H1 (cell line): ENCODE data around the gene HIVEP3. TPM values are rescaled to one million over a fixed set of nuclear protein-coding genes. Genes with fewer than 3 reads are reported as not detected.

ENCODE experiments used
- CTCF ChIA-PET: fragments of 300-600 bp; sonication (Branson Sonifier 250); formaldehyde crosslinking; loops from one replicate; lab custom pipeline; 2021; ENCODE audit not compliant: partially characterized antibody; lab: Charles Lee
- POLR2A ChIA-PET: fragments of 300-600 bp; sonication (Branson Sonifier 250); formaldehyde crosslinking; loops from one replicate; lab custom pipeline; 2021; ENCODE audit warnings: inconsistent platforms; ENCODE audit not compliant: partially characterized antibody; lab: Charles Lee
- DNase-seq, 2 experiments: peaks; one replicate each; pipeline versions ENCODE4 v3.0.0 to v3.0.0-alpha.2; 2010 to 2022; ENCODE audit warnings: low spot score in 2 of 2, low read depth in 1 of 2, mixed read lengths in 1 of 2
- FAIRE-seq: peaks from 2 replicates; lab custom pipeline; 2011; peaks lifted over from hg19 to GRCh38; lab: Jason Lieb, UNC
- H2AFZ ChIP-seq: 2 replicates; pipeline ENCODE4 v1.8.1; 2012; ENCODE audit warnings: low read length, inconsistent platforms
- H2AK5ac ChIP-seq: 2 replicates; pipeline ENCODE4 v1.6.1; 2013; ENCODE audit warnings: low read depth, low read length
- H2BK120ac ChIP-seq: replicated peaks from 2 replicates; pipeline ENCODE3; 2013; ENCODE audit warnings: low read depth, low read length, inconsistent platforms
- H2BK12ac ChIP-seq: 2 replicates; pipeline ENCODE4 v1.6.1; 2013; ENCODE audit warnings: low read depth, low read length
- H2BK15ac ChIP-seq: 2 replicates; pipeline ENCODE4 v1.6.1; 2013; ENCODE audit warnings: low read length
- H2BK20ac ChIP-seq: 2 replicates; pipeline ENCODE4 v1.6.1; 2013; ENCODE audit warnings: low read length
- H2BK5ac ChIP-seq: 2 replicates; pipeline ENCODE4 v1.6.1; 2013; ENCODE audit warnings: low read depth, low read length
- H3K14ac ChIP-seq: 2 replicates; pipeline ENCODE4 v1.6.1; 2013; ENCODE audit warnings: inconsistent platforms; ENCODE audit not compliant: insufficient read length
- H3K18ac ChIP-seq: 2 replicates; pipeline ENCODE4 v1.6.1; 2013; ENCODE audit warnings: low read length; ENCODE audit errors: extremely low read depth
- H3K23ac ChIP-seq: 2 replicates; pipeline ENCODE4 v1.6.1; 2013; ENCODE audit warnings: inconsistent platforms; ENCODE audit not compliant: insufficient read length
- H3K23me2 ChIP-seq: 2 replicates; pipeline ENCODE4 v1.6.1; 2013; ENCODE audit warnings: low read depth, low read length
- H3K27ac ChIP-seq: 2 replicates; pipeline ENCODE4 v1.6.1; 2011; ENCODE audit warnings: low read depth, low read length, inconsistent platforms
- H3K27me3 ChIP-seq, 4 experiments: replicated peaks in 1 of 4; 1 replicate in 1 of 4; 2 replicates in 3 of 4; pipeline versions ENCODE4 v1.6.1 to v1.8.1; 2011 to 2013; ENCODE audit warnings: low read length in 3 of 4, mild to moderate bottlenecking in 3 of 4, inconsistent platforms in 2 of 4, mixed read lengths in 2 of 4, moderate library complexity in 1 of 4; ENCODE audit not compliant: control insufficient read depth in 3 of 4, insufficient read depth in 3 of 4; ENCODE audit errors: extremely low read depth in 1 of 4
- H3K36me3 ChIP-seq, 4 experiments: 2 replicates each; pipeline versions ENCODE4 v1.6.1 to v1.8.1; 2011 to 2013; ENCODE audit warnings: mild to moderate bottlenecking in 4 of 4, low read length in 3 of 4, moderate library complexity in 2 of 4, control low read depth in 1 of 4, inconsistent platforms in 1 of 4; ENCODE audit not compliant: insufficient read depth in 4 of 4, control insufficient read depth in 2 of 4
- H3K4ac ChIP-seq: replicated peaks from 2 replicates; pipeline ENCODE3; 2013; ENCODE audit warnings: low read length, low read depth, mixed read lengths, inconsistent platforms; ENCODE audit not compliant: insufficient read length
- H3K4me1 ChIP-seq, 4 experiments: replicated peaks in 1 of 4; 1 replicate in 1 of 4; 2 replicates in 3 of 4; pipeline versions ENCODE4 v1.6.1 to v1.8.1; 2011 to 2013; ENCODE audit warnings: low read length in 3 of 4, inconsistent platforms in 2 of 4, mixed read lengths in 1 of 4; ENCODE audit not compliant: insufficient read depth in 4 of 4, control insufficient read depth in 3 of 4
- H3K4me2 ChIP-seq, 2 experiments: 2 replicates each; pipeline versions ENCODE4 v1.6.1 to v1.8.1; 2011 to 2013; ENCODE audit warnings: low read depth in 2 of 2, low read length in 2 of 2, control low read depth in 1 of 2, inconsistent platforms in 1 of 2, mild to moderate bottlenecking in 1 of 2; ENCODE audit not compliant: insufficient read depth in 1 of 2
- H3K4me3 ChIP-seq, 4 experiments: fragments of 200-600, 300-600 bp in 1 of 4; sonication (generic), shearing (Covaris generic), sonication (Bioruptor Twin) in 1 of 4; 2 replicates each; pipeline versions ENCODE4 v1.5.1 to v1.8.1; 2011 to 2016; ENCODE audit warnings: low read length in 4 of 4, low read depth in 3 of 4, control low read depth in 2 of 4, inconsistent platforms in 2 of 4, mild to moderate bottlenecking in 2 of 4, mixed read lengths in 1 of 4, moderate library complexity in 1 of 4; ENCODE audit not compliant: insufficient read depth in 2 of 4; ENCODE audit errors: extremely low read depth in 1 of 4
- H3K56ac ChIP-seq: replicated peaks from 2 replicates; pipeline ENCODE3; 2013; ENCODE audit warnings: low read depth, mild to moderate bottlenecking, mixed read lengths, low read length, inconsistent platforms; ENCODE audit not compliant: insufficient read length
- H3K79me1 ChIP-seq: 2 replicates; pipeline ENCODE4 v1.6.1; 2013; ENCODE audit warnings: low read depth, low read length, control low read depth
- H3K79me2 ChIP-seq, 2 experiments: 2 replicates each; pipeline versions ENCODE4 v1.6.1 to v1.8.1; 2012 to 2013; ENCODE audit warnings: low read length in 2 of 2, mild to moderate bottlenecking in 2 of 2, inconsistent platforms in 1 of 2; ENCODE audit not compliant: insufficient read depth in 2 of 2, control insufficient read depth in 1 of 2
- H3K9ac ChIP-seq, 4 experiments: replicated peaks in 1 of 4; 1 replicate in 1 of 4; 2 replicates in 3 of 4; pipeline versions ENCODE4 v1.6.1 to v1.8.1; 2011 to 2013; ENCODE audit warnings: low read depth in 3 of 4, low read length in 3 of 4, control low read depth in 2 of 4, mild to moderate bottlenecking in 2 of 4, moderate library complexity in 2 of 4, inconsistent platforms in 1 of 4; ENCODE audit errors: extremely low read depth in 1 of 4
- H3K9me3 ChIP-seq, 2 experiments: 2 replicates each; pipeline versions ENCODE4 v1.6.1 to v1.8.1; 2012 to 2013; ENCODE audit warnings: mild to moderate bottlenecking in 2 of 2, moderate library complexity in 2 of 2, control low read depth in 1 of 2, inconsistent platforms in 1 of 2, low read depth in 1 of 2, low read length in 1 of 2, mixed read lengths in 1 of 2; ENCODE audit not compliant: insufficient read depth in 2 of 2
- H4K20me1 ChIP-seq, 2 experiments: replicated peaks in 1 of 2; 2 replicates each; pipeline versions ENCODE3 to v1.8.1; 2011 to 2013; ENCODE audit warnings: inconsistent platforms in 2 of 2, low read length in 2 of 2, mild to moderate bottlenecking in 1 of 2; ENCODE audit not compliant: insufficient read depth in 2 of 2, control insufficient read depth in 1 of 2
- H4K5ac ChIP-seq: 2 replicates; pipeline ENCODE4 v1.6.1; 2013; ENCODE audit warnings: low read length, low read depth, mixed read lengths, inconsistent platforms; ENCODE audit not compliant: insufficient read length
- H4K8ac ChIP-seq: 2 replicates; pipeline ENCODE4 v1.8.0; 2013; ENCODE audit warnings: mild to moderate bottlenecking, moderate library complexity, low read length, inconsistent platforms; ENCODE audit not compliant: insufficient read depth; ENCODE audit errors: extremely low read depth
- H4K91ac ChIP-seq: replicated peaks from 2 replicates; pipeline ENCODE3; 2013; ENCODE audit warnings: low read length, mixed read lengths, inconsistent platforms; ENCODE audit not compliant: insufficient read length
- BRCA1 ChIP-seq: IDR thresholded peaks from 2 replicates; pipeline ENCODE4 v1.6.1; 2012; ENCODE audit warnings: low read depth, low read length, improper control_type of control experiment
- CBX8 ChIP-seq: fragments of 300-800, 300-1000 bp; sonication (generic); IDR thresholded peaks from 2 replicates; pipeline ENCODE4 v1.7.1; 2016; ENCODE audit warnings: low read depth, low read length, borderline replicate concordance
- CHD2 ChIP-seq: IDR thresholded peaks from 2 replicates; pipeline ENCODE4 v1.6.1; 2012; ENCODE audit warnings: low read length, improper control_type of control experiment
- CTBP2 ChIP-seq: IDR thresholded peaks from 2 replicates; pipeline ENCODE4 v1.7.0; 2011; ENCODE audit warnings: borderline replicate concordance, mild to moderate bottlenecking, moderate library complexity, mixed read lengths, low read length; ENCODE audit not compliant: insufficient read depth, insufficient read length
- CTCF ChIP-seq, 3 experiments: IDR thresholded peaks; 1 replicate in 2 of 3; 2 replicates in 1 of 3; pipeline versions ENCODE4 v1.5.1 to v1.6.1; 2011; ENCODE audit warnings: low read length in 3 of 3, mild to moderate bottlenecking in 3 of 3, inconsistent platforms in 2 of 3, low read depth in 1 of 3, moderate library complexity in 1 of 3; ENCODE audit not compliant: insufficient read depth in 1 of 3; ENCODE audit errors: control extremely low read depth in 1 of 3
- FOSL1 ChIP-seq: IDR thresholded peaks from 2 replicates; pipeline ENCODE4 v1.6.1; 2011; ENCODE audit warnings: mild to moderate bottlenecking, low read depth, low read length, moderate library complexity; ENCODE audit not compliant: insufficient read depth
- POLR2A ChIP-seq, 2 experiments: IDR thresholded peaks; 1 replicate in 1 of 2; 2 replicates in 1 of 2; pipeline ENCODE4 v1.6.1; 2011; ENCODE audit warnings: low read depth in 2 of 2, low read length in 2 of 2, mild to moderate bottlenecking in 2 of 2; ENCODE audit errors: control extremely low read depth in 1 of 2
- POU5F1 ChIP-seq: IDR thresholded peaks from 2 replicates; pipeline ENCODE4 v1.6.1; 2011; ENCODE audit warnings: low read depth, mild to moderate bottlenecking, low read length, moderate library complexity
- SP1 ChIP-seq: IDR thresholded peaks from 2 replicates; pipeline ENCODE4 v1.6.1; 2011; ENCODE audit warnings: low read depth, low read length
- SP2 ChIP-seq: IDR thresholded peaks from 2 replicates; pipeline ENCODE4 v1.6.1; 2012; ENCODE audit warnings: mild to moderate bottlenecking, low read length, inconsistent platforms
- TCF12 ChIP-seq: IDR thresholded peaks from 2 replicates; pipeline ENCODE4 v1.6.1; 2011; ENCODE audit warnings: low read depth, mild to moderate bottlenecking, low read length
- YY1 ChIP-seq: IDR thresholded peaks from 2 replicates; pipeline ENCODE4 v1.6.1; 2011; ENCODE audit warnings: low read depth, mild to moderate bottlenecking, low read length
- WGBS, 2 experiments: shearing (Covaris generic) in 1 of 2; methylation state at CpG; one replicate each; pipeline versions ENCODE4 v1.1.6 to v1.1.7; 2013 to 2015; ENCODE audit warnings: low lambda C conversion rate in 2 of 2, mixed read lengths in 2 of 2, inconsistent platforms in 1 of 2, low coverage in 1 of 2, missing lambda C conversion rate in 1 of 2; ENCODE audit not compliant: insufficient replicate concordance in 2 of 2, insufficient coverage in 1 of 2, insufficient read length in 1 of 2; ENCODE audit errors: extremely low coverage in 1 of 2, missing lambda C conversion rate in 1 of 2; 5-methylcytosine and 5-hydroxymethylcytosine counted together
- polyA plus RNA-seq, 7 experiments: library from polyadenylated mRNA; depleted of rRNA in 3 of 7; stranded (reverse) in 5 of 7; unstranded in 2 of 7; fragments of >200 nt in 5 of 7; fragments of 200-250 nt in 2 of 7; gene quantifications; 1 replicate in 5 of 7; 2 replicates in 1 of 7; 4 replicates in 1 of 7; pipeline versions ENCODE4 v1.2.1 to v1.2.3, GENCODE V29; 2011 to 2013; ENCODE audit warnings: missing spikeins in 2 of 7, mixed read lengths in 2 of 7
- total RNA-seq: library from RNA; stranded (reverse); fragmentation: NEBNext Ultra II Directional; extraction: Animal tissue kit (Norgen Biotek cat#: 25700); gene quantifications from 2 replicates; pipeline ENCODE4 v1.2.1, GENCODE V29; 2021

HIVEP3 gene
- total and polyA plus RNA-seq, 2 of the 8 experiments (the other 6 are each of a cell fraction or from before 2014, with no cell fraction given): 0.24 to 0.69 TPM

GRCh38 chr1:41611932-41612450 is 306.7 kb downstream of the HIVEP3 start:
- 86% methylated on average over 6 of the region's 6 CpGs; no CpG with 5 or more reads in 1 of the 2 experiments for WGBS, 2 experiments

More at GRCh38 chr1:41611932-41612450, 306.7 kb downstream of the HIVEP3 start:
- TF ChIP-seq CBX8 (no peak), CTCF (IDR thresholded peaks at IDR 0.05; ENCODE audit: control extremely low read depth in 1 of 3, insufficient read depth in 1 of 3, low read depth in 1 of 3, low read length in 3 of 3) (no peak), BRCA1 (no peak), TCF12 (no peak), POU5F1 (no peak), SP2 (no peak), POLR2A (IDR thresholded peaks at IDR 0.05; ENCODE audit: control extremely low read depth in 1 of 2, low read depth in 2 of 2, low read length in 2 of 2) (no peak), FOSL1 (no peak), CTBP2 (no peak), YY1 (no peak), SP1 (no peak), CHD2 (no peak)
- H2BK5ac ChIP-seq: no peak overlapping the region
- H3K4ac ChIP-seq: no peak overlapping the region
- no peak overlapping the region for H4K5ac ChIP-seq
- H3K79me1 ChIP-seq: no peaks in the 10 kb centered on the region
- H3K27me3 ChIP-seq: no peaks in the 10 kb centered on the region; a peak in 1 of 7 replicates
- H4K91ac ChIP-seq: no peak overlapping the region
- no peak overlapping the region for H3K4me3 ChIP-seq
- H4K8ac ChIP-seq: no peak overlapping the region
- no peak overlapping the region for H3K9ac ChIP-seq
- no peak overlapping the region for H3K18ac ChIP-seq
- H2AFZ ChIP-seq: no peak overlapping the region
- ChIA-PET POLR2A (interaction anchor here (1.8 kb wide), 1 partner anchor 11 kb away, joined by 5 read pairs; no protein-coding TSS in a partner anchor), CTCF (interaction anchor here (1.3 to 2.2 kb wide), 4 partner anchors 10 to 32 kb away, joined by 3 to 11 read pairs (median 5); no protein-coding TSS in a partner anchor)
- H3K14ac ChIP-seq: no peak overlapping the region
- H2BK12ac ChIP-seq: no peak overlapping the region
- H3K9me3 ChIP-seq: no peaks in the 10 kb centered on the region
- H3K79me2 ChIP-seq: no peaks in the 10 kb centered on the region
- no peaks in the 10 kb centered on the region for H3K23me2 ChIP-seq
- FAIRE-seq (no peak), DNase-seq (no peak)
- H2BK15ac ChIP-seq: no peak overlapping the region
- H2AK5ac ChIP-seq: no peak overlapping the region
- H3K4me2 ChIP-seq: no peak overlapping the region
- no peak overlapping the region for H2BK20ac ChIP-seq
- H3K27ac ChIP-seq: no peak overlapping the region
- H3K23ac ChIP-seq: no peak overlapping the region
- H4K20me1 ChIP-seq: no peaks in the 10 kb centered on the region
- no peaks in the 10 kb centered on the region; a peak in 1 of 7 replicates for H3K4me1 ChIP-seq
- H3K36me3 ChIP-seq: no peaks in the 10 kb centered on the region
- no peak overlapping the region for H3K56ac ChIP-seq
- no peak overlapping the region for H2BK120ac ChIP-seq
